Measurements from ENCODE around the gene UBE2M.

Gene UBE2M

GRCh38 chr19:58575183-58576041, 17.0 kb upstream of the UBE2M start:
- H3K27ac Mint-ChIP-seq: peak overlapping the region; percentile 94
- peak overlapping the region; percentile 94 for H3K4me3 Mint-ChIP-seq
- H3K4me1 Mint-ChIP-seq (ENCODE audit: low read depth): peaks cover 53% of the 10 kb centered on the region
- no peaks in the 10 kb centered on the region for H3K9me3 Mint-ChIP-seq
- H3K27me3 Mint-ChIP-seq: no peaks in the 10 kb centered on the region
- H3K36me3 Mint-ChIP-seq (ENCODE audit: low read depth): peaks cover 54% of the 10 kb centered on the region
- intact Hi-C loops (cut with micrococcal nuclease): no loop called here

- intact Hi-C loops (cut with micrococcal nuclease): loop anchor here (1.0 to 2.0 kb wide), 3 partner anchors 14 to 55 kb away; partner anchors contain the start of genes CHMP2A and ZBTB45
- no peaks in the 10 kb centered on the region for H3K27me3 Mint-ChIP-seq
- peak overlapping the region; percentile 85 for H3K4me3 Mint-ChIP-seq
- peak overlapping the region; percentile 98 for H3K27ac Mint-ChIP-seq
- no peaks in the 10 kb centered on the region for H3K9me3 Mint-ChIP-seq
- peaks cover 65% of the 10 kb centered on the region for H3K36me3 Mint-ChIP-seq (ENCODE audit: low read depth)
- peaks cover 48% of the 10 kb centered on the region for H3K4me1 Mint-ChIP-seq (ENCODE audit: low read depth)
These were observed 15.3 kb upstream of the UBE2M start for GRCh38 chr19:58573658-58574164.

DNA sequence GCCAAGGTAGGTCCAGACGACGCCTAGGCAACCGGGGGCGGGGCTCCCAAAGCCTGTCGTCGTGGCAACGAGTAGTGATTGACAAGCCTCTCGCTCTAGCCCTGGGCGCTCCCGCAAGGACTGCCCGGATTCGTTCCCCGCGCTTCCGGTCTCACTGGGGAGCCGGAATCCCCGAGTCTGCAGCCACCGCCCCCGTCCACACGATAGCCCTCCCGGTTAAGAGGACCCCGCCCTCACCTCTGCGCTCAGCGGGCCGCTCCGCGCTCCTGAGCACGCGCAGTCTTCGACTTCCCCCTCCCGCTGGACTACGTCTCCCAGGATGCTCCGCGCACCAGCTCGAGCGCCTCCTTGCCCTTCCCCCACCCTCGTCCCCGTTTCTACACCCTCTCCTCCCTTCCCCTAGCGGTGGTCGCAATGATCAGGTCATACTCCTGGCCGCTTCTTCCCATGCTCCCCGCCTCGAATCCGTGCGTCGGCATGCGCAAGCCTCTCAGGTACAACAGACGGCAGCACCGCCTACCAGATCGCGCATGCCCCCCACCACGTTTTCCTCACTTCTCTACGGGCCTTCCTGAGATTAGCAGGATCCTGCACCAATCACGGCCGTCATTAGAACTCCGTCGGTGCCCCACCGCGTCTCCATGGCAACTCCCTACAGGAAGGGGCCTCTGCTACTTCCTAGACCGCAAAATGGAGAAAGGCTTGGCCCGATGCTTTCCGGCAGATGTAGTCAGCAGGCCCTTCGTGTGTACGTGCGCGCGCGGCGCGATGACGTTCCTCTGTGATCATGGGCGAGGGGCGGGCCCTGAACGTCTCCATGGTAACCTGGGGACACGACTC, 14.6 kb upstream of the UBE2M start, which contains the start of gene MZF1:
Gene MZF1 (minus strand): TSS at position 518 of the 840 bp plus-strand sequence. CDS start 1,946 bp downstream, outside the sequence.
- H3K9me3 Mint-ChIP-seq: no peaks in the 10 kb centered on the region

DNA sequence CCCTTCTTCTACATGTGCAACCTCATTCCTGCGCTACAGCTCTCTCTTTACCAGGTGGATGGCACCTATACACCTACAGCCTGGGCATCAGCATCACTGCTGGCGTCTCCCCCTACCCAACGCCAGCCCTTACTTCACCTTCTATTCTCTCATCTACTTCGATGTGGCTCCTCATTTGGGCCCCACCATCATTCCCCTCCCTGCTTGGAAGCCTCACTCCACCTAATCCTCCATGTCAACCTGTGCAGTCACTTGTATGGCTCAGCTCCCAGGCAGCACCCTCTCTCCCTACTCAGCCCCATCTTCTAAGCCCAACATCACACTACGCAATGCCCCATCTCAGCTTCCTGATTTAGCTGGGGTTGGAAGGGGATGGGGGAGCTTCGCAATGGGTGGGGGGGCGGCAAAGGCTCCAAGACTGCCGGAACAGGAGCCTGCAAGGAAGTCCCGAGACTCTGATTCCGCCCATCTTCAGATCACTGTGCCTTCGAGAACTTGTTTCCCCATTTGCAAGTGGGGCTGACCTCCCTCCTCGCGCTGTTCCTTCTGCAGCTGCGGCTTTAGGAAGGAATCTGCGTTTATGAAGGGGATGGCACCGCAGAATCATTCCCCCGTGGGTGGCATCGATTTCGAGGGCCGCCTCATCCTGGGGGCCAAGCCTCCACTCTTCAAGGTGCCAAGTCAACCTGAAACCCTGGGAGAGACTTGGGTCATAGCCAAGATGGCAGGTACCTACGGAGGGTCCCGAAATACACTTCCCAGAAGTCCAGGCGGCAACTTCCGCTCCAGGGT, 13.8 kb upstream of the UBE2M start:
- Mint-ChIP-seq H3K27me3 (no peaks in the 10 kb centered on the region), H3K4me1 (ENCODE audit: low read depth) (peaks cover 40% of the 10 kb centered on the region), H3K27ac (peak overlapping the region; percentile 98), H3K4me3 (peak overlapping the region; percentile 85), H3K9me3 (no peaks in the 10 kb centered on the region), H3K36me3 (ENCODE audit: low read depth) (peaks cover 65% of the 10 kb centered on the region)
- intact Hi-C loops (cut with micrococcal nuclease): loop anchor here (2.0 kb wide), 1 partner anchor 53 kb away; the partner anchor contains the start of gene ZBTB45

More for the DNA sequence above, 14.6 kb upstream of the UBE2M start, which contains the start of gene MZF1:
- peaks cover 65% of the 10 kb centered on the region for H3K36me3 Mint-ChIP-seq (ENCODE audit: low read depth)
- H3K27ac Mint-ChIP-seq: peak within 1 kb of the TSS; percentile 98
- intact Hi-C loops (cut with micrococcal nuclease): loop anchor here (1.0 to 2.0 kb wide), 3 partner anchors 14 to 54 kb away; partner anchors contain the start of genes CHMP2A and ZBTB45
- peaks cover 47% of the 10 kb centered on the region for H3K4me1 Mint-ChIP-seq (ENCODE audit: low read depth)
- peak within 1 kb of the TSS; percentile 85 for H3K4me3 Mint-ChIP-seq
- no peaks in the 10 kb centered on the region for H3K27me3 Mint-ChIP-seq

- peaks cover 68% of the 10 kb centered on the region for H3K36me3 Mint-ChIP-seq (ENCODE audit: low read depth)
- peak overlapping the region; percentile 85 for H3K4me3 Mint-ChIP-seq
- H3K27me3 Mint-ChIP-seq: no peaks in the 10 kb centered on the region
- no peaks in the 10 kb centered on the region for H3K9me3 Mint-ChIP-seq
- H3K27ac Mint-ChIP-seq: peak overlapping the region; percentile 98
- H3K4me1 Mint-ChIP-seq (ENCODE audit: low read depth): peaks cover 40% of the 10 kb centered on the region
- intact Hi-C loops (cut with micrococcal nuclease): no loop called here
These were observed 13.2 kb upstream of the UBE2M start for GRCh38 chr19:58571575-58571947.

GRCh38 chr19:58570770-58571574, 12.6 kb upstream of the UBE2M start:
- H3K9me3 Mint-ChIP-seq: no peaks in the 10 kb centered on the region
- peaks cover 39% of the 10 kb centered on the region for H3K4me1 Mint-ChIP-seq (ENCODE audit: low read depth)
- H3K27ac Mint-ChIP-seq: no peak overlapping the region
- intact Hi-C loops (cut with micrococcal nuclease): no loop called here
- no peak overlapping the region for H3K4me3 Mint-ChIP-seq
- H3K36me3 Mint-ChIP-seq (ENCODE audit: low read depth): peaks cover 74% of the 10 kb centered on the region
- H3K27me3 Mint-ChIP-seq: no peaks in the 10 kb centered on the region

- H3K36me3 Mint-ChIP-seq (ENCODE audit: low read depth): peaks cover 82% of the 10 kb centered on the region
These were observed 11.7 kb upstream of the UBE2M start for GRCh38 chr19:58569943-58570670.

DNA sequence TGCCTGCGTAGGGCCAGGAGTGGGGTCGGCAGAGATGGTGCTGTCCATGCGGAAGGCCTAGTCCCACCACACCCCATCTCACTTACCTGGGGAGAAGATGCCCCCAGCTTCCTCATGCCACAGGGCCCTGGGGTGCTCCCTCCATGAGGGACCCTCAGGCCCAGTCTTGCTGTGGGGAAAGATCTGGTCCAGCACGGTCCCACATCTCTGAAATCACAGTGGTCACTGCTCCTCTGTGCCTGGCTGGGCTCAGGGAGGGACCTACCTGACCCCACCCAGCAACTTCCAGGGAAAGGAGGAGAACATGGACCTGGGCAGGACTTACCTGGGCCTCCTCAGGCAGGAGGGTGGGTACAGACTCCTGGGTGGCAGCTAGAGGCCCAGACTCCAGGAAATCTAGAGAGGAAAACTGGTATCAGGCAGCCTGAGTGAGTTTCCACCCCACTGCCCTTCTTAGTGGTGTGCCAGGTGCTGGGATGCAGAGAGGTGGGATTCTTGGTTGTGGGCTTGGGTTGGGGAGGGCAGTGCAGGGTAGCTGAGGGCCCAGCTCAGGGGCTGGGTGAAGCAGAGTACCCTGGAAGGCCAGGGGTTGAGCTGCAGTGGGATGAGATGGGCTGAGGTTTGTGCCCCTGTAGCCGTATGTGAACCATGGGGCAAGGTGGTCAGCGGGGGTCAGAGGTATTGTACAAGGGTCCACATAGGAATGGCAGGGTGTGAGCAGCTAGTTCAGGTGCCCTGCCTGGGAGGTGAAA, 11.0 kb upstream of the UBE2M start:
- peaks cover 90% of the 10 kb centered on the region for H3K36me3 Mint-ChIP-seq (ENCODE audit: low read depth)
- intact Hi-C loops (cut with micrococcal nuclease): no loop called here
- H3K4me3 Mint-ChIP-seq: no peak overlapping the region
- H3K27me3 Mint-ChIP-seq: peaks cover 10% of the 10 kb centered on the region
- peaks cover 34% of the 10 kb centered on the region for H3K4me1 Mint-ChIP-seq (ENCODE audit: low read depth)
- no peaks in the 10 kb centered on the region for H3K9me3 Mint-ChIP-seq
- H3K27ac Mint-ChIP-seq: no peak overlapping the region

More at GRCh38 chr19:58569943-58570670, 11.7 kb upstream of the UBE2M start:
- H3K4me3 Mint-ChIP-seq: no peak overlapping the region
- H3K27ac Mint-ChIP-seq: no peak overlapping the region
- peaks cover 34% of the 10 kb centered on the region for H3K4me1 Mint-ChIP-seq (ENCODE audit: low read depth)
- intact Hi-C loops (cut with micrococcal nuclease): no loop called here
- H3K9me3 Mint-ChIP-seq: no peaks in the 10 kb centered on the region
- peaks cover 5% of the 10 kb centered on the region for H3K27me3 Mint-ChIP-seq

GRCh38 chr19:58568453-58569130, 10.2 kb upstream of the UBE2M start:
- Mint-ChIP-seq H3K4me3 (no peak overlapping the region), H3K9me3 (no peaks in the 10 kb centered on the region), H3K27ac (no peak overlapping the region), H3K4me1 (ENCODE audit: low read depth) (peaks cover 34% of the 10 kb centered on the region), H3K27me3 (peaks cover 18% of the 10 kb centered on the region), H3K36me3 (ENCODE audit: low read depth) (peaks cover 90% of the 10 kb centered on the region)
- intact Hi-C loops (cut with micrococcal nuclease): no loop called here

GRCh38 chr19:58566989-58567388, 8.6 kb upstream of the UBE2M start:
- H3K27ac Mint-ChIP-seq: no peak overlapping the region
- intact Hi-C loops (cut with micrococcal nuclease): no loop called here

GRCh38 chr19:58563823-58564222, 5.4 kb upstream of the UBE2M start:
- Mint-ChIP-seq H3K27me3 (peaks cover 52% of the 10 kb centered on the region), H3K9me3 (no peaks in the 10 kb centered on the region), H3K36me3 (ENCODE audit: low read depth) (peaks cover 52% of the 10 kb centered on the region), H3K4me3 (no peak overlapping the region), H3K27ac (peak overlapping the region; percentile 44), H3K4me1 (ENCODE audit: low read depth) (peaks cover 57% of the 10 kb centered on the region)
- intact Hi-C loops (cut with micrococcal nuclease): no loop called here

More at GRCh38 chr19:58566989-58567388, 8.6 kb upstream of the UBE2M start:
- H3K9me3 Mint-ChIP-seq: no peaks in the 10 kb centered on the region
- peaks cover 34% of the 10 kb centered on the region for H3K27me3 Mint-ChIP-seq
- no peak overlapping the region for H3K4me3 Mint-ChIP-seq
- peaks cover 43% of the 10 kb centered on the region for H3K4me1 Mint-ChIP-seq (ENCODE audit: low read depth)
- H3K36me3 Mint-ChIP-seq (ENCODE audit: low read depth): peaks cover 76% of the 10 kb centered on the region

All from dendritic cell treated with granulocyte-macrophage colony-stimulating factor and Interleukin-4, amounts not matched to agents 40 ng/mL and 50 ng/mL, for 4 days (primary cell).